Measurements from ENCODE around the gene YEATS4. TPM values are rescaled to one million over a fixed set of nuclear protein-coding genes. Genes with fewer than 3 reads are reported as not detected.

YEATS4 gene
- total RNA-seq, 1 experiment from 2014 or later: 42.6 TPM

GRCh38 chr12:69415471-69416275 is 56.1 kb downstream of the YEATS4 start:
- no peaks in the 10 kb centered on the region for H3K27me3 Mint-ChIP-seq (ENCODE audit: insufficient read depth, unreplicated experiment)
- H3K36me3 ChIP-seq (ENCODE audit: control insufficient read depth, insufficient read depth, low read length): no peaks in the 10 kb centered on the region
- no peaks in the 10 kb centered on the region for H3K9me3 Mint-ChIP-seq (ENCODE audit: unreplicated experiment)
- no peaks in the 10 kb centered on the region for H3K27me3 ChIP-seq (replicated peaks; ENCODE audit: control insufficient read depth, insufficient read depth, low read length)
- intact Hi-C loops (cut with micrococcal nuclease; ENCODE audit: unreplicated experiment): loop anchor here (1.0 kb wide), 9 partner anchors 13 to 323 kb away; partner anchors contain the start of genes FRS2 and RAB3IP
- POLR2A ChIA-PET: no interaction called here
- TF ChIP-seq, protein P1, sequence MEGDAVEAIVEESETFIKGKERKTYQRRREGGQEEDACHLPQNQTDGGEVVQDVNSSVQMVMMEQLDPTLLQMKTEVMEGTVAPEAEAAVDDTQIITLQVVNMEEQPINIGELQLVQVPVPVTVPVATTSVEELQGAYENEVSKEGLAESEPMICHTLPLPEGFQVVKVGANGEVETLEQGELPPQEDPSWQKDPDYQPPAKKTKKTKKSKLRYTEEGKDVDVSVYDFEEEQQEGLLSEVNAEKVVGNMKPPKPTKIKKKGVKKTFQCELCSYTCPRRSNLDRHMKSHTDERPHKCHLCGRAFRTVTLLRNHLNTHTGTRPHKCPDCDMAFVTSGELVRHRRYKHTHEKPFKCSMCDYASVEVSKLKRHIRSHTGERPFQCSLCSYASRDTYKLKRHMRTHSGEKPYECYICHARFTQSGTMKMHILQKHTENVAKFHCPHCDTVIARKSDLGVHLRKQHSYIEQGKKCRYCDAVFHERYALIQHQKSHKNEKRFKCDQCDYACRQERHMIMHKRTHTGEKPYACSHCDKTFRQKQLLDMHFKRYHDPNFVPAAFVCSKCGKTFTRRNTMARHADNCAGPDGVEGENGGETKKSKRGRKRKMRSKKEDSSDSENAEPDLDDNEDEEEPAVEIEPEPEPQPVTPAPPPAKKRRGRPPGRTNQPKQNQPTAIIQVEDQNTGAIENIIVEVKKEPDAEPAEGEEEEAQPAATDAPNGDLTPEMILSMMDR (IDR thresholded peaks at IDR 0.05; ENCODE audit: insufficient read depth in 1 of 2, low read depth in 1 of 2, low read length in 1 of 2, severe bottlenecking in 1 of 2, unreplicated experiment in 1 of 2): peak; percentile 82 to 88
- peak overlapping the region; percentile 99 for H3K27ac Mint-ChIP-seq (ENCODE audit: unreplicated experiment)
- peak overlapping the region; percentile 23 for H3K4me3 ChIP-seq (ENCODE audit: low read depth, low read length)
- peaks cover 56% of the 10 kb centered on the region for H3K4me1 ChIP-seq
- H3K4me3 Mint-ChIP-seq (ENCODE audit: unreplicated experiment): peak overlapping the region; percentile 78
- peaks cover 33% of the 10 kb centered on the region for H3K36me3 Mint-ChIP-seq (ENCODE audit: insufficient read depth, unreplicated experiment)
- CTCF ChIA-PET: no interaction called here
- TSS peak; percentile 26 for BruUV-seq (replicated peaks)
- peak; percentile 85 to 89 for DNase-seq
- peaks cover 64% of the 10 kb centered on the region for H3K4me1 Mint-ChIP-seq (ENCODE audit: low read depth, unreplicated experiment)
- H3K9me3 ChIP-seq: no peaks in the 10 kb centered on the region

GRCh38 chr12:69417231-69417630 is 57.7 kb downstream of the YEATS4 start:
- BruUV-seq (replicated peaks): no TSS peak
- peak; percentile 43 to 55 for DNase-seq
- Mint-ChIP-seq H3K4me3 (ENCODE audit: unreplicated experiment) (peak overlapping the region; percentile 9), H3K27me3 (ENCODE audit: insufficient read depth, unreplicated experiment) (no peaks in the 10 kb centered on the region), H3K9me3 (ENCODE audit: unreplicated experiment) (peaks cover 9% of the 10 kb centered on the region), H3K27ac (ENCODE audit: unreplicated experiment) (peak overlapping the region; percentile 99), H3K36me3 (ENCODE audit: insufficient read depth, unreplicated experiment) (peaks cover 27% of the 10 kb centered on the region), H3K4me1 (ENCODE audit: low read depth, unreplicated experiment) (peaks cover 58% of the 10 kb centered on the region)
- H3K36me3 ChIP-seq (ENCODE audit: control insufficient read depth, insufficient read depth, low read length): no peaks in the 10 kb centered on the region
- no peaks in the 10 kb centered on the region for H3K9me3 ChIP-seq
- no peaks in the 10 kb centered on the region for H3K27me3 ChIP-seq (replicated peaks; ENCODE audit: control insufficient read depth, insufficient read depth, low read length)
- TF ChIP-seq, protein P1 (IDR thresholded peaks at IDR 0.05; ENCODE audit: insufficient read depth in 1 of 2, low read depth in 1 of 2, low read length in 1 of 2, severe bottlenecking in 1 of 2, unreplicated experiment in 1 of 2): no peak
- ChIA-PET POLR2A (interaction anchor here (0.6 to 1.2 kb wide), 9 partner anchors 12 to 168 kb away, joined by 3 to 23 read pairs (median 7); partner anchors contain the start of genes CCT2 and FRS2), CTCF (interaction anchor here (0.8 to 1.9 kb wide), 6 partner anchors 9 to 154 kb away, joined by 3 to 12 read pairs (median 5); partner anchors contain the start of gene FRS2)
- intact Hi-C loops (cut with micrococcal nuclease; ENCODE audit: unreplicated experiment): no loop called here
- peaks cover 59% of the 10 kb centered on the region for H3K4me1 ChIP-seq
- 0 out of 2 replicates have a peak overlapping the region, but pooled peaks have one; percentile 2 for H3K4me3 ChIP-seq (ENCODE audit: low read depth, low read length)

DNA sequence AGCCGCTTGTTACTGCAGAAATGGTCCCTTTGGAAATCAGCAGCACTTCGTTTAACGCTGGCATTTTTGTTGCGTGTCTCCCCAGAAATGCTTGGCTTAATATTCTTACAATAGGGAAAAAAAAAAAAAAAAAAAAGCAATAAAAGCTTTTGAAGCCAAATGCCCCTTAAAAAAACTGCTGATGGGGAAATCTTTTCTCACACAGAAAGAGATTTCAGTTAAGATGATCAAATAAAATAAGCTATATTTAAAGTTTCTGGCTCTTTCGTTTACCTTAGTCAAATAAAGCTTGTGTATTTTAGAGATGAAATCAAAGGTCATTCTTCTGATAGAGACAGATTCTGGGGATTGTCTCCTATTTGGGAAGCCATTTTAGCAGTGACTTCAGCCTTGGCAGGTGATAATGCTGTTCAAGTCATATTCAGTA is 58.2 kb downstream of the YEATS4 start:
- Histone ChIP-seq H3K27me3 (replicated peaks; ENCODE audit: control insufficient read depth, insufficient read depth, low read length) (no peaks in the 10 kb centered on the region), H3K4me1 (peaks cover 56% of the 10 kb centered on the region), H3K9me3 (no peaks in the 10 kb centered on the region), H3K4me3 (ENCODE audit: low read depth, low read length) (no peak overlapping the region), H3K36me3 (ENCODE audit: control insufficient read depth, insufficient read depth, low read length) (no peaks in the 10 kb centered on the region)
- no TSS peak for BruUV-seq (replicated peaks)
- Mint-ChIP-seq H3K4me3 (ENCODE audit: unreplicated experiment) (peak overlapping the region; percentile 9), H3K36me3 (ENCODE audit: insufficient read depth, unreplicated experiment) (peaks cover 27% of the 10 kb centered on the region), H3K4me1 (ENCODE audit: low read depth, unreplicated experiment) (peaks cover 53% of the 10 kb centered on the region), H3K9me3 (ENCODE audit: unreplicated experiment) (peaks cover 10% of the 10 kb centered on the region), H3K27ac (ENCODE audit: unreplicated experiment) (peak overlapping the region; percentile 99), H3K27me3 (ENCODE audit: insufficient read depth, unreplicated experiment) (no peaks in the 10 kb centered on the region)
- peak; percentile 54 to 57 for DNase-seq
- intact Hi-C loops (cut with micrococcal nuclease; ENCODE audit: unreplicated experiment): no loop called here
- POLR2A ChIA-PET: interaction anchor here (0.6 to 1.2 kb wide), 20 partner anchors 11 to 748 kb away, joined by 3 to 23 read pairs (median 7); partner anchors contain the start of genes CCT2, FRS2 and LYZ
- TF ChIP-seq, protein P1 (IDR thresholded peaks at IDR 0.05; ENCODE audit: insufficient read depth in 1 of 2, low read depth in 1 of 2, low read length in 1 of 2, severe bottlenecking in 1 of 2, unreplicated experiment in 1 of 2): no peak
- CTCF ChIA-PET: interaction anchor here (0.6 to 1.9 kb wide), 15 partner anchors 9 to 905 kb away, joined by 3 to 12 read pairs (median 5); partner anchors contain the start of gene FRS2

Data from Caco-2 (cell line).